Loucy (cell line): ENCODE data around the gene SPEF1.
"Not testable (repeated sequence)": the region's sequence is repeated elsewhere in the genome, so short reads cannot be mapped to it uniquely, and the experiment has no call there.

Experiments
- CTCF ChIP-seq: fragments of 200-600 bp; sonication (generic); conservative IDR thresholded peaks from 2 replicates; pipeline ENCODE4 v1.5.1; 2014; ENCODE audit warnings: mild to moderate bottlenecking, antibody characterized with exemption, low read length
- EZH2phosphoT487 ChIP-seq: fragments of 200-600 bp; IDR thresholded peaks from 2 replicates; pipeline ENCODE4 v1.6.1; 2018; ENCODE audit warnings: antibody characterized with exemption, mild to moderate bottlenecking, moderate library complexity, borderline replicate concordance

GRCh38 chr20:3794168-3794567 is 12.9 kb upstream of the SPEF1 start:
- TF ChIP-seq CTCF, EZH2phosphoT487: not testable (repeated sequence)
